Keratinocyte (primary cell): ENCODE measurements around the gene SPATA33.

Experiments
- EZH2 ChIP-seq: IDR thresholded peaks from one replicate; pipeline ENCODE4 v1.6.1; 2012; ENCODE audit warnings: inconsistent platforms, mild to moderate bottlenecking, low read length, moderate library complexity
- TF ChIP-seq, protein P1 (sequence below), 3 experiments: IDR thresholded peaks in 1 of 3; conservative IDR thresholded peaks in 1 of 3; optimal IDR thresholded peaks in 1 of 3; 2 replicates in 2 of 3; 3 replicates in 1 of 3; pipeline versions ENCODE3 to v1.5.1; 2011; ENCODE audit warnings: low read length in 3 of 3, mild to moderate bottlenecking in 3 of 3, moderate library complexity in 2 of 3, control low read depth in 1 of 3, inconsistent platforms in 1 of 3; ENCODE audit not compliant: insufficient read depth in 2 of 3; ENCODE audit errors: extremely low read depth in 1 of 3

DNA sequence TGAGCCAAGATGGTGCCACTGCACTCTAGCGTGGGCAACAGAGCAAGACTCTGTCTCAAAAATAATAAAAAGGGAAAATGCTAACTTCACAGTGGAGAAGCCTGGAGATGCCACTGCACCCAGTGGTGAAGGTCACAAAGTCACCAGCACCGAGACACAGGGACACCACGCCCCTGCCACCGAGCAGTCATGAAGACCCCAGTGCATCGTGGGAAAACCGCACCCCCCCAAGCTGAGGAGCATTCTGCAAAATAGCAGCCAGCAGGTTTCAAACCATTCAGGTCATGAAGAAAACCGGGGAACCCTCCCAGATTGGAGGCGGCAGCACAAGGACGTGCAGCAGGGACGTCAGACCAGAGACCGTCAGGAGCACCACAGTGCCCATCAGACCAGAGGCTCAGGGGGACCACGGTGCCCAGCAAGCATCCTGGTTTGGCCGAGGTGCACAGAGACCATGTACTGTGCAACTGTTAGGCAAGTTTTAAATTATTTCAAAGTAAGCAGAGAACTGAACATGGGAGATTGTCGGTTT lies 13.8 kb upstream of the SPATA33 start:
- TF ChIP-seq, protein P1, sequence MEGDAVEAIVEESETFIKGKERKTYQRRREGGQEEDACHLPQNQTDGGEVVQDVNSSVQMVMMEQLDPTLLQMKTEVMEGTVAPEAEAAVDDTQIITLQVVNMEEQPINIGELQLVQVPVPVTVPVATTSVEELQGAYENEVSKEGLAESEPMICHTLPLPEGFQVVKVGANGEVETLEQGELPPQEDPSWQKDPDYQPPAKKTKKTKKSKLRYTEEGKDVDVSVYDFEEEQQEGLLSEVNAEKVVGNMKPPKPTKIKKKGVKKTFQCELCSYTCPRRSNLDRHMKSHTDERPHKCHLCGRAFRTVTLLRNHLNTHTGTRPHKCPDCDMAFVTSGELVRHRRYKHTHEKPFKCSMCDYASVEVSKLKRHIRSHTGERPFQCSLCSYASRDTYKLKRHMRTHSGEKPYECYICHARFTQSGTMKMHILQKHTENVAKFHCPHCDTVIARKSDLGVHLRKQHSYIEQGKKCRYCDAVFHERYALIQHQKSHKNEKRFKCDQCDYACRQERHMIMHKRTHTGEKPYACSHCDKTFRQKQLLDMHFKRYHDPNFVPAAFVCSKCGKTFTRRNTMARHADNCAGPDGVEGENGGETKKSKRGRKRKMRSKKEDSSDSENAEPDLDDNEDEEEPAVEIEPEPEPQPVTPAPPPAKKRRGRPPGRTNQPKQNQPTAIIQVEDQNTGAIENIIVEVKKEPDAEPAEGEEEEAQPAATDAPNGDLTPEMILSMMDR (optimal IDR thresholded peaks at IDR 0.05 in 1 of 3, IDR thresholded peaks at IDR 0.05 in 1 of 3, conservative IDR thresholded peaks at IDR 0.05 in 1 of 3; ENCODE audit: extremely low read depth in 1 of 3, insufficient read depth in 2 of 3, low read length in 3 of 3) = no peak
- no peak for TF ChIP-seq EZH2
